Amniotic stem cell (primary cell): ENCODE data around the gene B3GALNT2.
"Not testable (repeated sequence)": the region's sequence is repeated elsewhere in the genome, so short reads cannot be mapped to it uniquely, and the experiment has no call there.

Experiments used
- DNase-seq: peaks from one replicate; lab custom pipeline; 2025; lab: John Stamatoyannopoulos, UW

The B3GALNT2 gene

GRCh38 chr1:235504122-235504493 lies at the start of gene B3GALNT2:
B3GALNT2 (minus strand) TSS chr1:235504452; CDS start chr1:235504252, 200 bp downstream.
- no peak for DNase-seq

GRCh38 chr1:235553112-235553551 lies 48.9 kb upstream of the B3GALNT2 start:
- no peak for DNase-seq

DNA sequence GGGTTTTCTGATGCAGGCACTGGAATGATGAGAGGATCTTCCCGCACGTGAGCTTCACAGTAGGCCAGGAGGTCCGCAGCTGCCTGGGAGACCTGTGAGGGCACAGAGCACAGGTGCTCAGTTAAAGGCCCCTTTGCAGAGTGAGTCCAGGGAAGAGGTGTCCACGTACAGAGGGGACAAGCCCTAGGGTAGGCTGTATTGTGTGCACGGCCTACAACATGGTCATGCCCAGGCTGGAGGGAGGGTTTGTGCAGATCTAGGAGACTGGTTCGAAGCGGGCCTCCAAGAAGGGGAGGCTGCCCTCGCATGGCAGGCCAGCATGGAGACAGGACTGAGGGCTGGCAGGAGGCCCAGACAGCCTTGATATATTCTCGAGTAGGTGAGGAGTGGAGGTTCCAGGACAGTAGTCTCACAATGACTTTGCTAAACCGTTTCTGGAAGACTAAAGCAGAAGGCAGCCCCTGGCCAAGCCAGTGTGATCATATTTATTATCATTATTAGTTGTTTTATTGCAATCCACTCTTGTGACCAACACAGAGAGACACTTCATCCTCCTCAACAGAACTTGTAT lies 48.0 kb upstream of the B3GALNT2 start:
- no peak for DNase-seq

GRCh38 chr1:235549351-235550139 lies 45.3 kb upstream of the B3GALNT2 start:
- DNase-seq, result no peak

DNA sequence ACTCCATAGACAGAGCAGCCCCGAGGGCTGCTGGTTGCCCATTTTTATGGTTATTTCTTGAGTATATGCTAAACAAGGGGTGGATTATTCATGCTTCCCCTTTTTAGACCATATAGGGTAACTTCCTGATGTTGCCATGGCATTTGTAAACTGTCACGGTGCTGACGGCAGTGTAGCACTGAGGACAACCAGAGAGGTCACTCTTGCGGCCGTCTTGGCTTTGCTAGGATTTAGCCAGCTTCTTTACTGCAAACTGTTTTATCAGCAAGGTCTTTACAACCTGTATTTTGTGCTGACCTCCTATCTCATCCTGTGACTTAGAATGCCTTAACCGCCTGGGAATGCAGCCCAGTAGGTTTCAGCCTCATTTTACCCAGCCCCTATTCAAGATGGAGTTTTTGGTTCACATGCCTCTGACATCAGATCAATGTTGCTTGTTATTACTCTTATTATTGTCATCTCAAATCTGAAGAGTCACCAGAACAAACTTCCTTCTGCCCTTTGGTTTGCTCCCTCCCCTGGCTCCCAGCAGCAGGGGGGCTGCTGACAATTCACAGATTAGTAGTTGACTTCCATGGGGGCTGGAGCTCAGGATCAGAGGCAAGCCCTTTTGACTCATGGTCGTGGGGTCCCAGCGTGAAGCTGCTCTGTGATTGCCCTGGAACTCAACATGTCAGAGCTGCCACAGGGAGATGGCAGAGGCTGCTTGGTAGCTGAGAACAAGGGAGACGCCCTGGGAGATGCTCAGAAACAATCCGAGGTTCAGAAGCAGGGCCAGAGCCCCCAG lies 42.3 kb upstream of the B3GALNT2 start:
- DNase-seq, result not testable (repeated sequence)

GRCh38 chr1:235545292-235545930 lies 41.2 kb upstream of the B3GALNT2 start:
- no peak for DNase-seq

DNA sequence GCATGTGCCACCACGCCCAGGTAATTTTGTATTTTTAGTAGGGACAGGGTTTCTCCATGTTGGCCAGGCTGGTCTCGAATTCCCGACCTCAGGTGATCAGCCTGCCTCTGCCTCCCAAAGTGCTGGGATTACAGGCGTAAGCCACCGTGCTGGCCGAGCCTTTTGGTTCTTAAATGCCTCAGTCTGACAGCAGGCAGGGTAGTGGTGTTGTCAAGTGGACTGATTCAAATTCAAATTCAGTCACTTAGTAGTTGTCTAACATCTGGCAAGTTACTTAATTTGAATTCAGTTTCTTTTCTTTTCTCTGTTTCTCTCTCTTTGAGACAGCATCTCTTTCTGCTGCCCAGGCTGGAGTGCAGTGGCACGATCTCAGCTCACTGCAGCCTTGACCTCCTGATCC lies 38.6 kb upstream of the B3GALNT2 start:
- not testable (repeated sequence) for DNase-seq

- no peak for DNase-seq
Measured at GRCh38 chr1:235533476-235534168, 29.4 kb upstream of the B3GALNT2 start.

GRCh38 chr1:235532360-235532759 lies 28.1 kb upstream of the B3GALNT2 start:
- DNase-seq, result no peak

- DNase-seq, result no peak
Measured at GRCh38 chr1:235527196-235527814, 23.1 kb upstream of the B3GALNT2 start.

GRCh38 chr1:235525314-235525713 lies 21.1 kb upstream of the B3GALNT2 start:
- DNase-seq, result no peak

DNA sequence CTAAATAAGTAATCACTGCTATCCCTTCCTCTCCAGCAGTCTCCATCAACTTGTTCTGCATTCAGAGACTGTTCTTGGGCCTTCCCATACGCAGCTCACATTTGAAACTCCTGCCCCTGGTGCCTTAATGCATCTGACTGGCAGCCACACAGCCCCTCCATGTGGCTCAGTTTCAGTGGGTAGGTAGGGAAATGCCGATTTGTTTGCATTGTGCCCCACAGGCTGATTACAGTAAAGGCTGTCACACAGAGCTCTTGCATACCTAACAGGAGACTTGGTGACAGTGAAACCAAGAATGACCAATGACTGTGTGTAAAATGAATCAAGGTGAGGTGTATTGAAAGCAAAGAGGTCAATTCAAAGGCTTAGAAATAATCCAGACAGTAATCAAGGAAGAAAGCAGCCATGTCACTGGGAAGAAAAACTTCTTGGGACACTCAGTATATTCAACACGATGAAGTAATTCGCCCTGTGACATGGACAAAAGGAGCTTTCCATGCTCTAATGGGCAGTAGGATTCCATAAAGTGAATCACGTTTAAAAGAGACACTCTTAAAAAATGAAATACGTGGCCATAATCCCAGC lies 12.7 kb upstream of the B3GALNT2 start:
- no peak for DNase-seq

- no peak for DNase-seq
Measured at GRCh38 chr1:235515844-235516512, 11.7 kb upstream of the B3GALNT2 start.

GRCh38 chr1:235513495-235514366 lies 9.5 kb upstream of the B3GALNT2 start:
- no peak for DNase-seq

DNA sequence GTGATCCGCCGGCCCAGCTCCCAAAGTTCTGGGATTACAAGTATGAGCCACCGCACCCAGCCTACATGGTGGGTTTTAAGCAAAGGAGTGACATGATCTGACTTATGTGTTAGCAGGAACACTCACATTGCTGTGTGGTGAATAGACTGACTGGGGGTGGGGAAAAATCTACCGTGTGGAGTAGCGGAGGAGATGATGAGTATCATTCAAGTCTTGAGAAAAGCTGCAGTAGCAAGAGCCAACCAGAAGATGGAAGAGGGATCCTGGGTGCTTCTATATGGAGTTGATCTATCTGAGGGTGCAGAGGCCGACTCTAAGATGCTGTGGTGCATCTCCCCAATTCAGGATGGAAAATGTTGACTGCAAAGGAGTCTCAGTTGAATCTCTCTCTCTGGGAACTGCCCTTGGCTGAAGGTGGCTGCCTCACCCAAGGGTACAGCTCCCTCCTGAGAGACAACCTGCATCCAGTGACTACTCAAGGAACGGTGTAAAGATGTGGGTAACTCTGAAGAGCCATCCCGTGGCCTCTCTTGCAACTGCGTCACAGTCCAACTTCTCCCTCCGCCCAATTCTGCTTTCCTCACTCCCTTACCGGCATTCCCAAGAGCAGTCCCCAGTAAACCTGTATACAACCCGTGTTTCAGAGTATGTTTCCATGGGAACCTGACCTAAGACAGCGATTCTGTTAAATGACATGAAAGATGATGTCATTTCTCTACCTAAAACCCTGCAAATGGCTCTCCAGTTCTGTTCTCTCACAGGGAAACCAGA lies 7.4 kb upstream of the B3GALNT2 start:
- DNase-seq, result no peak

DNA sequence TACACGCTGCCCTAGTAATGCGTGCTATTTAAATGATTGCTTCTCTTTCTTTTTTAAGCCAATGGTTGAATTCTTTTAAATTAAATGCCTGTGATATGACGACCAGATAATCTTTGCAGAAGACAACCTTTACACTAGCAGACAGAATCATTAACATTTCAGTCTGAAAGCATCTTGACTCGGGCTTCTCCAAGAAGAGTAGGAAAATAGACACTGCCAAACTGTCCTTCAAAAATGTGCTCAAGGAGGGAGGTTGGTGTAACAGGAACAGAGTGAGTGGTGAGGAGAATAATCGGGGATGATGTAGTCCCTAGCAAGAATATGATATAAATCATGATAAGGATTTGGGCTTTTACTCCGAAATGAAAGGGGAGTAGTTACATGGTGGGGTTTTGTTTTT lies 6.6 kb upstream of the B3GALNT2 start:
- DNase-seq, result no peak

GRCh38 chr1:235507623-235508022 lies 3.4 kb upstream of the B3GALNT2 start:
- no peak for DNase-seq

DNA sequence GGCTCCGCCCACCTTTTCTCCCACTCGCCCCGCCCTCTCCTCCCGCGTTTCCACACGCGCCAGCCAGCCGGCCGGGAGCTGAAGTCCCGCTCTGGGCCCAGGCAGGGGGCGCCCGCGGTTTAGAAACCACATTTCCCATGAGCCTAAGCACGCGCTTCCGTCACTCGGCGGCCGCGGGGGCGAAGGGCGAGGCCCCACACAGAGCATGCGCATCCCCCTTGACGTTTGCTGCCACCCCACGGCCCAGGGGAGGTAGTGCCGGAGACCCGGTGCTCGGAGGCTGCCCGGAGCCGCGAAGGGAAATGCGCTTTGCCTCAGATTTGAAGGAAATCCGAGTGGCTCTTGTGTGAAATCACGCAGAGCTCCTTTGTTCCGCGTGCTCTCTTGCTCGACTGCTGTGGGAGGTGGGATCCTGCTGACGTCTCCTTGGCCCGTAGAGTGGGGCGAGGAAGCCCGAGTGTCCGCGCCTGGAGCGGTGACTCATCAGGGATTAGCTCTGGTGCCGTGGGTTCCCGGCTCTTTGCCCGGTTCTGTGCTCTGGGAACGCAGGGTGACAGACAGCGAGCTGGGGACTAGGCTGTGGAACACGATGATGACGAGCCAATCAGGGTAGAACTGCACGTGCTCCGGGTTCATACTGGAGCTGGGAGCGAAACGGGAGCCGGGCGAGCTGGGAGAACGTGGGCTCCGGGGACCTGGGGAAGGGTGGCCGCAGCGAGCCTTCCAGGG lies 406 bp upstream of the B3GALNT2 start:
- DNase-seq, result peak; percentile 97
